ENCODE results near the gene RNF130.

GRCh38 chr5:180080486-180081280 is 9.1 kb upstream of the RNF130 start:
- TF ChIP-seq CTCF (IDR thresholded peaks at IDR 0.05; ENCODE audit: insufficient read depth, low read depth, low read length) (no peak), EZH2 (IDR thresholded peaks at IDR 0.05; ENCODE audit: insufficient read depth, low read length) (no peak)

All from astrocyte (in vitro differentiated cells and primary cell).